Ovary (tissue), 9 donors: ENCODE results near the gene PIMREG. TPM values are rescaled to one million over a fixed set of nuclear protein-coding genes. Genes with fewer than 3 reads are reported as not detected.

Source experiments
- DNase-seq, 5 donors: peaks; one replicate each; pipeline ENCODE4 v3.0.0-alpha.2; 2019 to 2020
- H3K27ac ChIP-seq, 2 donors: fragments of 200-600 bp; one replicate each; pipeline versions ENCODE4 v1.5.1 to v1.8.0; 2019 to 2022
- H3K27me3 ChIP-seq: fragments of 200-600 bp; one replicate; pipeline ENCODE4 v1.8.0; 2022
- H3K36me3 ChIP-seq: fragments of 200-600 bp; sonication (generic); one replicate; pipeline ENCODE4 v1.5.1; 2019
- H3K4me1 ChIP-seq: one replicate; pipeline ENCODE4 v1.8.1; 2013; ENCODE audit warnings: mild to moderate bottlenecking, moderate library complexity; ENCODE audit not compliant: insufficient read depth
- H3K4me3 ChIP-seq: fragments of 200-600 bp; sonication (generic); one replicate; pipeline ENCODE4 v1.5.1; 2017
- H3K9me3 ChIP-seq, 2 donors: fragments of 200-600 bp in 1 of 2; sonication (generic) in 1 of 2; one replicate each; pipeline versions ENCODE4 v1.5.1 to v1.8.1; 2013 to 2019; ENCODE audit warnings: mild to moderate bottlenecking in 1 of 2, moderate library complexity in 1 of 2
- EP300 ChIP-seq: sonication (generic); formaldehyde crosslinking; IDR thresholded peaks from one replicate; pipeline ENCODE4 v1.6.1; 2017; ENCODE audit warnings: antibody characterized with exemption
- POLR2A ChIP-seq: fragments of 450-650 bp; IDR thresholded peaks from one replicate; pipeline ENCODE4 v1.6.1; 2017; ENCODE audit warnings: antibody characterized with exemption, mild to moderate bottlenecking, moderate library complexity
- WGBS, 3 donors: extraction: QIAGEN DNeasy Blood & Tissue Kit in 1 of 3; methylation state at CpG; one replicate each; pipeline versions ENCODE4 v1.1.5 to v1.1.7; 2013 to 2017; 5-methylcytosine and 5-hydroxymethylcytosine counted together
- intact Hi-C, 4 donors: fragments of 100-400 bp; cut with DNase I; formaldehyde crosslinking; loops; one replicate each; pipeline versions ENCODE4 v1.11.0 to v1.15.1; 2022 to 2023
- polyA plus RNA-seq, 2 donors: library from polyadenylated mRNA; stranded (reverse); fragments of 200-250 nt in 1 of 2; fragments of 350-450 nt in 1 of 2; fragmentation: Illumina TruSeq in 1 of 2; extraction: RNeasy Lipid Tissue Mini Kit (QIAGEN cat#74804) in 1 of 2; gene quantifications; one replicate each; pipeline ENCODE4 v1.2.3, GENCODE V29; 2013 to 2014
- total RNA-seq, 7 donors: library from RNA; depleted of rRNA in 2 of 7; stranded (reverse); fragments of >200 nt in 2 of 7; fragmentation: NEBNext Ultra II Directional in 3 of 7; extraction: Animal tissue kit (Norgen Biotek cat#: 25700) in 3 of 7; gene quantifications; one replicate each; pipeline versions ENCODE4 v1.1.0 to v1.2.4, GENCODE V29; 2016 to 2023
- TF ChIP-seq, protein P1 (sequence below), 3 donors: fragments of 450-650 bp in 2 of 3; fragments of 200-600 bp in 1 of 3; IDR thresholded peaks; one replicate each; pipeline versions ENCODE4 v1.5.1 to v1.8.0; 2016 to 2022; ENCODE audit warnings: antibody characterized with exemption in 3 of 3, mild to moderate bottlenecking in 1 of 3
- donor health status: DM: no; HTN: no; CAD: no; lungs with moderate emphysema.
- donor health status: DM: no; HTN: no; CAD: no.
- donor health status: Bipolar disorder and iron deficiency.
- donor health status: DM: yes; HTN: yes; CAD: no.
- donor health status: DM: no; HTN: no; CAD: no.
- donor health status: DM: yes; HTN: yes; CAD: no.

Gene PIMREG
- total and polyA plus RNA-seq, 9 donors: 0.20 to 4.7 (median 0.73) TPM; not detected in 1

DNA sequence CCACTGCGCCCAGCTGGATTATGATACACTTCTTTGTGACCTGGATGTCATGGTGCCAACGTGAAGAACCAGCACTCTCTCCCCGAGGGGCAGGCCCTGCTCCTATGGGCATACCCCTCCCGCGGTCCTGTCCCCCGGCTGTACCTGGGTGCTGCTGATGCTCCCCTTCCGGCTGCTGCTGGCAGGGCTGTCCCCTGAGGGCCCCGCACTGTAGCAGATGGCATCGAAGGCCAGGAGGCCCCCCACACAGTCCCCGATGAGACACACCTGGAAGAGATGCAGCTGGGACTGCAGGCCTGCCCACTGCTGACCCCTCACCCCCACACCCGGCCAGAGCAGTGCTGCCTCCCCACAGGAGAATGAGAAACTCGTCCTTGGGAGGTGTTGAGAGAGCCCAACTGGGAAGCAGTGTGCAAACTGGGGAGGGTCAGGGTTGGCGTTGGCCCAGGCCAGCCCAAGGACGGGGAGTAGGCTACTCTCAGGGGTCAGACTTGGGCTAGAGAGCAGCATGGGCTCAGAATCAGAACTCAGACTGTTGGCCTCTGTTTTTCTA, 33.7 kb downstream of the PIMREG start:
- Histone ChIP-seq H3K27me3 (no peaks in the 10 kb centered on the region), H3K36me3 (no peaks in the 10 kb centered on the region), H3K4me1 (peaks cover 2% of the 10 kb centered on the region), H3K9me3 (no peaks in the 10 kb centered on the region), H3K4me3 (no peak overlapping the region), H3K27ac (no peak overlapping the region)
- intact Hi-C loops: loop anchor here in 1 of 4 donors (10.0 kb wide), 1 partner anchor 157 kb away; no protein-coding TSS in a partner anchor
- peak in 1 of 5 donors; percentile 21 for DNase-seq
- TF ChIP-seq, protein P1, sequence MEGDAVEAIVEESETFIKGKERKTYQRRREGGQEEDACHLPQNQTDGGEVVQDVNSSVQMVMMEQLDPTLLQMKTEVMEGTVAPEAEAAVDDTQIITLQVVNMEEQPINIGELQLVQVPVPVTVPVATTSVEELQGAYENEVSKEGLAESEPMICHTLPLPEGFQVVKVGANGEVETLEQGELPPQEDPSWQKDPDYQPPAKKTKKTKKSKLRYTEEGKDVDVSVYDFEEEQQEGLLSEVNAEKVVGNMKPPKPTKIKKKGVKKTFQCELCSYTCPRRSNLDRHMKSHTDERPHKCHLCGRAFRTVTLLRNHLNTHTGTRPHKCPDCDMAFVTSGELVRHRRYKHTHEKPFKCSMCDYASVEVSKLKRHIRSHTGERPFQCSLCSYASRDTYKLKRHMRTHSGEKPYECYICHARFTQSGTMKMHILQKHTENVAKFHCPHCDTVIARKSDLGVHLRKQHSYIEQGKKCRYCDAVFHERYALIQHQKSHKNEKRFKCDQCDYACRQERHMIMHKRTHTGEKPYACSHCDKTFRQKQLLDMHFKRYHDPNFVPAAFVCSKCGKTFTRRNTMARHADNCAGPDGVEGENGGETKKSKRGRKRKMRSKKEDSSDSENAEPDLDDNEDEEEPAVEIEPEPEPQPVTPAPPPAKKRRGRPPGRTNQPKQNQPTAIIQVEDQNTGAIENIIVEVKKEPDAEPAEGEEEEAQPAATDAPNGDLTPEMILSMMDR (IDR thresholded peaks at IDR 0.05): no peak
- TF ChIP-seq POLR2A: no peak
- TF ChIP-seq EP300: no peak
- 54 to 78% (median 59%) methylated on average over 13 to 14 of the region's 14 CpGs for WGBS, 3 donors

DNA sequence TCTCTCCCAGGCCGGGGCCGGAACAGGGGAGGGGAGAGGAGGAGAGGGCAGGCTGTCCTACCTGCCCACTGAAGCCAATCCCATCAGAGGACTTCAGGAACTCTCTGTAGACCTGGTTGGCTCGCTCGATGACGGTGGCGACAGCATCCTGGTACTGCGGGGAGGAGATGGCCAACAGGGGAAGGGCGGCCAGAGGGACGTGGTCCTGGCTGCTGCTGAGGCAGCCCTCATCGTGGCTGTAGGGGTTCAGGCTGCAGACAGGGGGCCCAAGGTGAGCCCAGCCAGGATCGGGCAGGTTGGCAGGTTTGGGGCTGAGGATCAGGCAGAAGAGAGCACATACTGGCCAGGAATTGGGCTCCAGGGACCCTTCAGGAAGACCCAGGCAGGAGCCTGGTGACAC, 34.2 kb downstream of the PIMREG start:
- WGBS, 3 donors: 80 to 84% (median 83%) methylated on average over 11 of the region's 11 CpGs
- DNase-seq: no peak
- intact Hi-C loops: loop anchor here in 1 of 4 donors (10.0 kb wide), 1 partner anchor 156 kb away; no protein-coding TSS in a partner anchor
- Histone ChIP-seq H3K27me3 (no peaks in the 10 kb centered on the region), H3K4me1 (no peaks in the 10 kb centered on the region), H3K27ac (no peak overlapping the region), H3K36me3 (no peaks in the 10 kb centered on the region), H3K4me3 (no peak overlapping the region), H3K9me3 (no peaks in the 10 kb centered on the region)
- TF ChIP-seq, protein P1 (IDR thresholded peaks at IDR 0.05): no peak
- TF ChIP-seq EP300 (no peak), POLR2A (no peak)

DNA sequence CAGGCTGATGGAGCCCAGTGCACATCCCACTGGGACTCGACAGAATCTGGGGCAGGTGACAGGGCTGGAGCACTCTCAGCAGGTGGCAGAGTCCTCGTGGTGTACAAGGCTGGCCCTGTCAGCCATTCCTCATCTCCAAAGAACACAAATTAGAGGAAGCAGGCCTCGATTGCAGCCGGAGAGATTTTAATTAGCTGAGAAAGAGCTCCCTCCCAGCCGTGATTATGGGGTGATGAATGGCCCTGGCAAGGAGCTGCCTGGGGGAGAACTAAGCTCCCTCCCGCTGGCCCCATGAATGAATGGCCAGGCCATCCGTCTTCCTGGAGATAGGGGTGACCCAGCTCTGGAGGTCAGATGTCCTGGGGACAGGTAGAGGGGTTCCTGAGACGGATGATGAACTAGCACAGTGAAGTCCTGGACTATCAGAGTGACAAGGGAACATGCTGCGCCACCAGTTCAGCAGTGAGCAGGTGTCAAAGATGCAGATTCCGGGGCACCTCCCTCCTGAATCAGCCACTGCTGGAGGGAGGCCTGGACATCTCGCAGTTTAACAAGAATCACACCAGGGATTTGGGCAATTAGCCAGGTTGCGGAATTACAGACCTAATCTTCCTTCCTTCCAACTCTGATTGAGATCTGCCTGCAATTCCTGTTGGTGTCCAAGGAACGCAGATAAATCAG, 35.5 kb downstream of the PIMREG start:
- Histone ChIP-seq H3K4me3 (no peak overlapping the region), H3K36me3 (no peaks in the 10 kb centered on the region), H3K4me1 (no peaks in the 10 kb centered on the region), H3K9me3 (no peaks in the 10 kb centered on the region), H3K27ac (no peak overlapping the region), H3K27me3 (no peaks in the 10 kb centered on the region)
- intact Hi-C loops: loop anchor here in 1 of 4 donors (10.0 kb wide), 1 partner anchor 155 kb away; no protein-coding TSS in a partner anchor
- DNase-seq: peak in 1 of 5 donors; percentile 56
- WGBS, 3 donors: 48 to 69% (median 66%) methylated on average over 13 of the region's 13 CpGs
- TF ChIP-seq, protein P1 (IDR thresholded peaks at IDR 0.05): no peak
- TF ChIP-seq POLR2A (no peak), EP300 (no peak)

DNA sequence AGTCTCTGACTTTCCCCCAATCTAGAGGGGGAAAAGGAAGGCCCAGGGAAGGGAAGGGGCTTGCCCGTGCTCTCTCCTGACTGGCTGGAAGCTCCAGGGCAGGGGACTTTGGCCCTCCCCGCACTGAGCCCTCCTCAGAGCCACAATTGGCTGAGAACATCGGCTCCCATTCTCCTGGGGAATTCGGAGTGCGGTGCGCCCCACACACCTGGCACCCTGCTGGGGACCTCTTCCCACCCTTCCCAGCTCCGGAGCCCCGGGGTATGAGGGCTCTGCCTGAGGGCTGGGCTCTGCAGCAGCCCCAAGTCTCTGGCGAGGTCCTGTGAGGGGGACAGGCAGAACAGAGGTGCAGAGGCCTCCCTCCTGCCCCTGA, 36.0 kb downstream of the PIMREG start:
- H3K4me3 ChIP-seq: no peak overlapping the region
- H3K9me3 ChIP-seq: no peaks in the 10 kb centered on the region
- no peak overlapping the region for H3K27ac ChIP-seq
- DNase-seq: no peak
- no peaks in the 10 kb centered on the region for H3K27me3 ChIP-seq
- H3K36me3 ChIP-seq: no peaks in the 10 kb centered on the region
- no peaks in the 10 kb centered on the region for H3K4me1 ChIP-seq
- intact Hi-C loops: no loop called here
- TF ChIP-seq EP300: no peak
- TF ChIP-seq, protein P1 (IDR thresholded peaks at IDR 0.05): no peak
- no peak for TF ChIP-seq POLR2A
- WGBS, 3 donors: 57 to 78% (median 74%) methylated on average over 9 of the region's 9 CpGs
